Activated CD4-positive, alpha-beta T cell treated with anti-CD3 and anti-CD28 coated beads, Interleukin-2, amount 50 U/mL, for 1 hour (primary cell): Measurements from ENCODE around the gene THAP12.
"Not testable (repeated sequence)": the region's sequence is repeated elsewhere in the genome, so short reads cannot be mapped to it uniquely, and the experiment has no call there.

Source experiments
- DNase-seq: peaks from one replicate; pipeline ENCODE4 v3.0.0-alpha.2; 2020

The THAP12 gene

DNA sequence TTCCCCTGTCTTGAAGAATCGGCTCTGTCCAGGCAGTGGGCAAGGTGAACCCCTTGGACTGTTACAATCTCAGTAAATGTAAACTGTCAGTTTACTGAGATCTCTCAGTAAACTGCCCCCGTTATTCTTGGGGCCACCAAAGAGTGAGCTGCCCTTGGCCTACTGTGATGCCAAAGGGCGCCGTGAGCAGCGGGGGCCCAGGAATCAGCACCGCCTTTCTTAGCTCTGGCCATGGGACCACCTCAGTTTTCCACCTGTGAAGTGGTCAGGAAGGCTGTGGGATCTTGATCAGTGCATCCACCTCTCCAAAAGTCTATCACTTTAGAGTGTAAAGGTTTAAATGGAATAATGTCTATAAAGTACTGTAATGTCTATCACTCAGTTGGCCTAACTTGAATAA lies 57.1 kb downstream of the THAP12 start:
- DNase-seq: no peak

DNA sequence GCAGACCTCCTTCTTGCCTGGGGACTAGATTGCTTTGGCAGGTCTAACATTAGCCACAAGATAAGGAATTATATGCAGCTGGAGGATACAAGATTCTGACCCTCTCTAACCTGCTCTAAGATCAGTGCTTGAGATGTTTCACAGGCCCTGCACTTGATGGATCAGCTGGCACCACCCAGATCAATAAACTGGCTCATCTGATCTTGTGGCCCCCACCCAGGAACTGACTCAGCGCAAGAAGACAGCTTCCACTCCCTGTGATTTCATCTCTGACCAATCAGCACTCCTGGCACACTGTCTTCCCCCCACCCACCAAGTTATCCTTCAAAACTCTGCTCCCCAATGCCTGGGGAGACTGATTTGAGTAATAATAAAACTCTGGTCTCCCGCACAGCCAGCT lies 57.6 kb downstream of the THAP12 start:
- not testable (repeated sequence) for DNase-seq

DNA sequence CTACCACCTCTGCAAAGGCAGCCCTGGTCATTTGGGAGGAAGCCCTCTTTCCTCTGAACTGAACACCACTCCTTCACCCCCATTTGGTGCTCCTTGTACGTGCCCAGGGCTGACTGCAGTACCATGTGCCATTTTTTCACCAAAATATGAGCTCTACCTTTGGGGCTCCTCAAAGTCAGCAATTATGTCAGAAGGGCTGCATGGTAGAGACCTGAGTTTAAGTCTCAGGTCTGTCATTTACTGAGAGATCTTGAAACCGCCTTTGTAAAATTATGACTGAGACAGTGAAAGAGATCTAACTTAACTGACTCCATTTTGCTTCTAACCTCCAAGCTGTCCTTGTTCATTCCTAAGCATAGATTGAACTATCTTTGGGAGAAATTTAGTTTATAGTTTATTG lies 58.0 kb downstream of the THAP12 start:
- DNase-seq: no peak

DNA sequence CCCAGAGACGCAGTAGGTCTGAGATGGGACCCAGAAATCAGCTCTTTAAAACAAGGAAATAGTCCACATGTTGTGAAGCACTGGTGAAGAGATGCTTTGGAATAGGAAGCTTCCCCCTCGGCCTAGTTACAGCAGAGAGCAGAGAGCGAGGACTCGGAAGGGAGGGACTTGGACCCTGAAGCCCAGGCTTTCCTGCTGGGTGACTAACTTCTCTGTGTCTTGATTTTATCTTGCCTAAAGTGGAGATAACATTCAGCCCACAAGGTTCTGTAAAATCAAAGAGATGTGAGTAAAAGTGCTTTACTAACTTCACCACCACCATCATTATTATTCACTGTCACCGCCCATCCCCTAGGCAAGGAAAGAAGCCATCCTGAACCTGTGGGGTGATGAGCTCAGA lies 58.4 kb downstream of the THAP12 start:
- no peak for DNase-seq

DNA sequence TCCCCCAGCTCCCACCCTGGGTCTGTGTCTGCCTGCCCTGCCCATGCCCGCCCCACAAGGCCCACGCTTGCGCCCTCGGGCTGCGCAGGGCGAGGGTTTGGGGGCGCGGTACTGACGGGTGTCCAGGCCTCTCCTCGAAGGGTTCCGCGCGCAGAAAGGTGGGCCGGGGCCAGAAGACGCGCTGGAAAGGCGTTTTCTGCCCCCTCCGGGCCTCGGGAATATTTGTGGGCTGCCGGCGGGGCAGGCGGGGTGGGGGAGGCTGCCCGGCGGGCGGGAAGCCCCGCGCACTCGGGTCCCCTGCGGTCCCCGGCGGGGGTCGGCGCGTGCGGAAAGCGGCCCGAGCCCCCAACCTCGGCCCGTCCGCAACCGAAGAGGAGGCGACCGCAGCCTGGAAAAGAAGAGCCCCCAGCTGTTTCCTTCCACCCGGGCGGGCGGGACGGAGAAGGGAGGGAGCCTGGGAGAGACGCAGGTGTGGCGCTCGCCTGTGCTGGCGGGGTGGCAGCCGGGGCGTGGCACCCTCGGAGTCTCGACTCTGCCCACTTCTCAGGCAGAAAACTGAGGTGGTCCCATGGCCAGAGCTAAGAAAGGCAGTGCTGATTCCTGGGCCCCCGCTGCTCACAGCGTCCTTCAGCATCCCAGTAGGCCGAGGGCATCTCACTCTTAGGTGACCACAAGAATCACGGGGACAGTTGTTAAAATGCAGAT lies 59.0 kb downstream of the THAP12 start:
- no peak for DNase-seq

DNA sequence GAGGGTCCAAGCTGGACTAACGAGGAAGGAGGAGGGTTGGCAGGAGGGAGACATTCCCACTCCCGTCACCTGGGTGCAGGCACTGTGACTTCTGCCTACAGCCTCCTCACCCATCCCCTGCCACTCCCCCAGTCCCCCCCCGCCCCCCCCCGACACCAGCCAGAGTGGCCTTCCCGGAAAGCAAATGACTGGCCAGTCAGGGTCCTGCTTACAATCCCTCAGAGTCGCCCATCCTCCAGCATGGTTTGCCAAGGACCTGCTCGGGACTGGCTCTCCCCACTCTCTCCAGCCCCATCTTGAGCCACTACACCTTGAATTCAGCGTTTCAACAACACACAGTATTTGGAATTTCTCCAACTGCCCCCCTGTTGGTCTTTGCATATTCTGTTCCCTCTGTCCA lies 59.6 kb downstream of the THAP12 start:
- DNase-seq: no peak

DNA sequence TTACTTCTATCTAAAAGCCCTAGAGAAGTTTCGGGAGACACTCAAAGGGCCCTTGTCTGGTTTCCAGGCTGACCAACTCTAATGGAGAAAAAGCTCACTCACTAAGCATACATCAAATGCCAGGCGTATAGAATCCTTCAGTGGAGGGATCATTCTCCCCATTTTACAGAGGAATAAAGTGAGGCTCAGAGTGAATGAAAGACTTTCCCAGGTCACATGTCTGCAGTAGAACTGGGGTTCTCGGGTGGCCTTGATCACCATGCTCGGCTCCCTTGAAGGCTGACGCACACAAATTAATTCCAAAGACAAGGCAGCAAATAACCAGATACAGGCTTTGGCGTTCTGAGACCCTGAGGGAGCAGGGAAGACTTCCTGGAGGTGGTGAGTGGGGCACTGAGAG lies 60.0 kb downstream of the THAP12 start:
- no peak for DNase-seq

DNA sequence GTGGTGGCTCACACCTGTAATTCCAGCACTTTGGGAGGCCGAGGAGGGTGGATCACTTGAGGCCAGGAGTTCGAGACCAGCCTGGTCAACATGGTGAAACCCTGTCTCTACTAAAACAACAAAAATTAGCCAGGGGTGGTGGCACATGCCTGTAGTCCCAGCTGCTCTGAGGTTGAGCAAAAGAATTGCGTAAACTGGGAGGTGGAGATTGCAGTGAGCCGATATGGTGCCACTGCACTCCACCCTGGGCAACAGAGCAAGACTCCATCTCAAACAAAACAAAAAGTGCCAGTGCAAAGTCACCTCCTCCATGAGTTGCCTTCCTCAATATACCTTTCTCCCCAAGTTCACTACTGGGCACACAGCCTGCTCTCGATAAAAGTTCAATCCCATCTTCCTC lies 61.1 kb downstream of the THAP12 start:
- not testable (repeated sequence) for DNase-seq

DNA sequence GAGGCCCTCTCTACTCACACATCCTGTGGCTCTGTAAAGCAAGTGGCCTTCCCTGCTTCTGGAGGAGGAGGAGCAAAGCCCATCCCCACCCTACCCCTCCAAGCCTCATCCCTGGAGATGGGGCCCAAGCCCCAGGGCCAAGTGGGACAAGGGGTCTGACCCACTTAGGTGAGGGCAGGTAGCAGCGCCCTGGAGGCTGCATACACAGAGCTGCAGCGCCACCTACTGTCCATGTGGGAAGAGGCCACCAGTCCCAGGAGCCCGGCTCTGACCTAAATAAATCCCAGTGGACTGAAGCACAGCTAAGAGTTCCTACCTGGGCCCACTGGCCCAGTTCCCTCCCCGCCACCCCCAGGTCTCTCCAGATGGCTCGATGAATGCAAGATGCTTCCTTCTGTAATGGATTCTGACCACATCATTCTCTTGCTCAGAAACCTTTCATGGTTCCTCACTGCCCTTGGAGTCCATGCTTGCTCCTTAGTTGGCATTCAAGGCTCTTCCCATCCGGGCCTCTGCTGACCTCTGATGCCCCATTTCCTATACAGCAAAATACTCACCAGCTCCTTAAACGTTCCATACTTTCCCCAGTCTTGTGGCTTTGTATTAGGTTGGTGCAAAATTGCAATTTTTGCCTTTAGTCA lies 62.1 kb downstream of the THAP12 start:
- DNase-seq: peak; percentile 88

DNA sequence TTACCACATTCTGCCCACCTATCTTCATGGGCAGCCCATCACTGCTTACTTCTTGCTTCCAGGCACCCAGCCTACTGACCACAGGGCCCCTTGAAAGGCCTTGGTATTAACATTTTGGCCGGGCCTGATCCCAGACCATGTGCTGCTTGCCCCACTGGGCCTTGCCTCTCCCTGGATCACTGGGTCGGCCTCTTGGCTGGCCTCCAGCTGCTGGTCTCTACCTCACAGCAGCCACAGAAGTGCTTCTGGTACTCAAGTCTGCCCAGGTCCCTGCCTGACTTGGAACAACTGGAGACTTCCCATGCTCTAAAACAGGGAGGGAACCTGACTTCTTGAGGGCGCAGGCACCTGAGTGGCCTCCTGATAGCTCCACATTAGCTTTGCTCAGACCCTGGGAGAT lies 63.6 kb downstream of the THAP12 start:
- no peak for DNase-seq

DNA sequence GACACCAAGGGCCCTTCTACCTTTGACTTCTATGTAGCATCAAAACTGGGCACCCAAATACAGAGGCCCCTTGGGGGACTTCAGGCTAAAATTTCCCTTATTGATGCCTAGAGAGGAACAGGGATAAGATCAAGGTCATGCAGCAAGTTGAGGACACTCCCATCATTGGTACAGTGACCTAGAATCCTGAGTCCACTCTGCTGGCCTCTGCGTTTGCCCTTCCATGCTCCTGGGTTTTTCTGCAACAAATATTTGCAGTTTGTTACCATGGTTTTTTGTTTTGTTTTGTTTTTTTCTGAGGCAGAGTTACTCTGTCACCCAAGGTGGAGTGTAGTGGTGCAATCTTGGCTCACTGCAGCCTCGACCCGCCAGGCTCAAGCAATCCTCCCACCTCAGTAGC lies 64.2 kb downstream of the THAP12 start:
- DNase-seq: no peak

DNA sequence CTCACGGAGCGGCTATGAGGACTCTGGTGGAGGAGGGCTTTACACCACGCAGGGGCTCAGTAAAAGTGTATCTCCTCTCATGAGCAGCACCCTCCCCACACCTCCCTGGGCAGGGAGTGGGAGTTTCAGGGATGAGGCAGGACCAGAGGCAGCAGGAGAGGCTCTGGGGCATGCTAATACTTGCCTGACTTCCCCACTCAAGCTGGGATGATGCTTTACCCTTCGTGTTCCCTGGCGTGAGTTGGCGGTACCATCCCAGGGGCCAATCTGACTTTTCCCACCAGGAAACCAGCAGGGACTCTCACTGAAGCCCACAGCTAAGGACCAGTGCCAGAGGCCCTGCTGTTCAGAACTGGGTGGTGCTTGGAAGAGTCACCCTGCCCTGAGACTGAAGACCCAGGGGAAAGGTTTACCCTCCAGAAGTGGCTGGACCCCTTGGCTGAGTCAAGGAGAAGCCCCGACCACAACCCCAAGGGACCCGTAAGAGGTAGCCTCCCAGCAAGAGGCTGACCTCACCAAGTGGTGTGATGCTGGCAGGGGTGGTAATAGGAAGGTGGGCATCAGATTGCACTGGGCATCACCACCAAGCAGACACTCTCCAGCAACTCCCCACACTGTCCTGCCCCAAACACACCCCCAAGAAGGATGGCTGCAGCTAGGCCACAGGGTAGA lies 65.6 kb downstream of the THAP12 start:
- no peak for DNase-seq

DNA sequence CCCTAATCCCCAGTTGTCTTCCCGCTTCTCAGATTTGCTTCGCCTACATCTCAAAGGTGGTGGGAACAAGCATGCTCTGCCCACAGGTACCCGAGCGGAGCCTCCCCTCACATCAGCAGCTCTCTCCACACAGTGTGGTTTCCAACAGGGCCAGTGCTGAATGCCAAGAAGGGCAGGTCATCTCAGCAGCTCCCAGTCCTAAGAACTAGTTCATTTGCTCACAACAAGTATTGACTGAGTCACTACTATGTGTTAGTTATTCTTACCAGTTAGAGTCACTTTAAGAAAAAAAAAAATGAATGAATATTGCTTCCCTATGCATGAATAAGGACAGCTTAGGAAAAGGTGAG lies 66.2 kb downstream of the THAP12 start:
- DNase-seq: no peak

DNA sequence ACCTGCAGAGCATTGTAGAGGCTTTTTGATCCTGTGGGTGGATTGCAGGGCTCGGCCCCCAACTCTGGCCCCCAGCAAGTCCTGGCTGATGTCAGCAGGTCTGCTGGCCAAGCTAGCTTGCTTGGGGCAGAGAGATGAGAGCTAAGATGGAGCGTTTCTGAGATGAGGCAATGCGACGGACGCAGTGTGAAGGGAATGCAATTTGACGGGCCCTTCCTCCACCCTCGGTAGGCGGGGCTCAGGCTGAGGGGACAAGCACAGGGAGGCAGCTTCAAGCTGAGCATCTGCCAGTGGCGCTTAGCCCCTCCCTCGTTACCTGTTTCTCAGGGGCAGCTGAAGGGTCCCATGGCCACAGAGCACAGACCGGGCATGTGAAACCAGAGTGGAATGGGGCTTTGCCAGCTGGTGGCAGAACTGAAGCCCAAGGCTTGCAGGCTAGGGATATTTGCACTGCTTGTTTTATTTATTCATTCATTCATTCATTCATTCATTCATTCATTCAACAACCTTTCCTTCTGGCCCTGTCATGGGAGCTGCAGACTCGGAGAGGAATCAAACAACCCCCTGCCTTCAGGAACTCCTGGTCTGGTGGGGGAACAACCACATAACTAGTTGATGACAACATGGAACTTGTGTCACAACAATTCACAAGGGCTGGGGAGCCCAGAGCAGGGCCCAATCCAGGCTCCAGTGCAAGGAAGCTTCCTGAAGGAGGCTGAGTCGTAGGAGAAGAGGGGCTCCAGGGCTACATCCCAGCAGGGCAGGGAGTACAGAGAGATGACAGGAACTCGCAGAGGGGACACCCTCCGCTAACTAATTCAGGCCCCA lies 66.8 kb downstream of the THAP12 start:
- no peak for DNase-seq

DNA sequence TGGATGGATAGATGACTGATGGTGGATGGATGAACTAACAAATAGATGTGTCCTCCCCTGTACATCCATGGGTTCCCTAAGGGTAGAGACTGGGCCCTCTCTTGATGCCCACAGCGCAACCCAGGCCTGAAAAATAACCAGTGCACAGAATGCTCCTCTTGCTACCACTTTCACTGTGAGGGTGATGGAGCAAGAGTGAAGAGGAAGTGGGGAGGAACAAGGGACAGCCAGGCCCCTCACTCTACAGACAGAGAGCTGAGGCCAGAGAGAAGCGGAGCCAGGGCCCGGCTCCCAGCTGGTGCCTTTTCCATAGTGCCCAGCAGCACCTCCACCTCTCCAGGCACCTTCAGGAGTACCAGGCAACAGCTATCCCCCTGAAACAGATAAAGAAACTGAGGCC lies 67.7 kb downstream of the THAP12 start:
- no peak for DNase-seq

DNA sequence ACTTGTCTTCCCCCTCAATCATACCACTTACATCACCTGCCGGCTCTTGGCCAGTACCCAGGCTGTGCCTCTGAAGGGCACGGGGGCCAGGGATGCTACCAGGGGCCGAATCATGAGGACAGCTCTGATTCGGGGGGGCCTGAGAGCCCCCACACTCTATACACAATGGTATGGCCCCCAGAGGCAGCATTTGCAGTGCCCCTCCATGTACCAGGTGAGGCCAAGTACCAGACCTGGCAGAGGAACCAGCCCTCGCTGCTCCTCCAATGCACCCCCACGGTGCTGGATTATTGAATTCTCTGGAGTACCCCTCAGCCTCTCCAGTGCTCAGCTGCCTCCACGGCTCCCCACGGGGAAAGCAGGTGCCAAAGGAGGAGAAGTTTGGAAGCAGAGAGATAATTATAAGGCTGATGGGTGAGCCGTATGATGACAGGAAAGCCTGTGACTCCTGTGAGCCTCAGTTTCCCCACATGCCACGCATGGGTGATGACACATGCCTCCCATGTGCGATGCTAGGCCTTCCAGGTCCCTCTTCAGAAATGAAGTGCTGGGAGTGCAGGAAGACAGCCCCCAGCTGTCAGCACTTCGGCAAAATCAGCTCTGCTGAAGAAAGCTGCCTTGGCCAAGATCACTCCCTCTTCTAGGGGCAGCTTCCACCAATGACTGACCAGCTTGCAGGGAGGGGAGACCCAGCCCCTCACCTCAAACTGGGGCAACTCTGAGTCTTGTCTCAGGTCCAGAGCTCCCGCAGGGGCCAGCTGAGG lies 69.9 kb downstream of the THAP12 start:
- no peak for DNase-seq

DNA sequence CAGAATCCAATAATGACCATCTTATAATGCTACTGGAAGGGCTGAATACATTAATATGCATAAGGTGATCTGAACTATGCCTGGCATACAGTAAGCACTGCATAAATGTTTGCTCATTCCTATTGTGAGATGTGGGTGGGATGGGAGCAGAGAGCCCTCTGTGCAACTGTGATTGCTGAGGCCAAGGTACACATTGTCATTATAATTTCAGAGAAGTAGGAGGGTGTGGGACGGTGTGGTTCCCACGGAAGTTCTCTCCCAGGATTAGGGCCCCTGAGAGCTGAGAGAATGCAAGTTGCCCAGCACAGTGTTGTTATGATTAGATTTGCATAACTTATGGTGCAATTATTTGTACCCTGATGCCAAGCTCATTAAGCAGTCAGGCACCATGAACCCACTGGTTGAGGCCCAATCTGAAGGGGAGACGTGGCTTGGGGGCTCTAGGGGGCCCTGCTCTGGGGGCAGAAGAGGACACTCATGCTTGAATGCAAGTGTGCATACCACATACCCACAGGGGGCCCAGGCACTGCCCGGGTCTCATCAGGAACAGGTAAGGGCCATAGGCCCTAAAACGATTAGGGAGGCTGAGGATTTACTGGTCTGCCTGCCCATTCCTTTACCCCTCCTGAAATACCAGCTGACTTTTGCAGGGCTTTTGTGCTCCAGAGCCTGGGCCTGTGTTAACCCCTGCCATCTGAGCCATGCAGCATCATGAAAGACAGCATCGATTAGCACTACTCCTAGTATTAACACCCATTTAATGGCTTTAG lies 72.8 kb downstream of the THAP12 start:
- no peak for DNase-seq

DNA sequence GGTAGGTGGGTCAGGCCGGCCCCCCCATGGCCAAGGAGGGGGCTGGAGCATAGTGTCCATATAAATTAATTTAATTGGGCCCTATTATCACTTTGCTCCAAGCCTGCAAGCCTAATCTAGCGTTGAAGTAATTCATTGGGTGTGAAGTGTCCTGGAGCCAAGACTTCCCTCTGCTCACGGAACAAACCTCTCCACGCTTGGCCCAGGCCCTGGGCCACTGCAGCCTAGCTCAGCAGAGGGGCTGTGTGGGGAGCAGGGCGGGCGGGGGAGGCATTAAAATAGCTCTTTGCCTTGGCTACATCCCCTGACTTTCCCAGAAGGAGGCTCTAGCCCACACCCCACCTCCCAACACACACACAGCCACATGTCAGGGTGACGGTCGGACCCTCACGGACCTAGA lies 73.5 kb downstream of the THAP12 start:
- DNase-seq: no peak

DNA sequence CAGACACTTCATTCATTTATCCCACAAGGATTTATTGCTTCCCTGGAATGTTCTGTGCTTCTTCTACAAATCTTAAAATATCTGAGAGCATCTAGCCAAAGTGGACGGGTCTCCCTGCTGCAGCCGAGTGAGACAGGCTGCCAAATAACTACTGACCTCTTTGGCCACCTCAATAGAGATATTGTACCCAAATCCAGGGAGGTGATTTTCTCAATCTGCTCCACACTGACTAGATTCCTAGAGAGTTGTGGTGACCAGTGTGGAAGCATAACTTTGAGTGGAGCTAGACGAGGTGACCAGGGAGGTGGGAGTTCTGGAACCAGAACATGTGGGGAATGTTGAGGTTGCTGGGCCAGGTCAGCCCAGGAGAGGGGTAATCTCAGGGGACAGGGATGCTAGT lies 77.5 kb downstream of the THAP12 start:
- no peak for DNase-seq

DNA sequence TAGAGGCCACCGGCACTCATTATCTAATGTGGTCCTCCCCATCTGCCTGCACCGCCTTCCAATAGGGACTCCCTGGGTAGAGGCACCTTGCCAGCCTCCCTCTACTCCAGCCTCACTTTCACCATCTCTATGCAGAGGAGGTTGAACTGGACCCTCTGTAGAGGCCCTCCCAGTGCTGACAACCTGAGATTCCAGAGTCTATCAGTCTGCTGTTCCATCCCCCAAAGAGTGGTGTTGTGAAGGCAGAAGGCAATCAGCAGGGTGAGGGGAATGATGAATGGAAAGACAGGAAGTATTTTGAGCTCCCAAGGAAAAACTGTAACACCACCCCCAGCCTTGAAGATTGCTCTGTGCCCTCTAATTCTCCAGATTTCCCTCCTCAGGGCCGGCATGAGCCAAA lies 77.9 kb downstream of the THAP12 start:
- no peak for DNase-seq
